ENCODE results near the gene TSPY10.
"Not testable (repeated sequence)": the region's sequence is repeated elsewhere in the genome, so short reads cannot be mapped to it uniquely, and the experiment has no call there.

Gene TSPY10, protein sequence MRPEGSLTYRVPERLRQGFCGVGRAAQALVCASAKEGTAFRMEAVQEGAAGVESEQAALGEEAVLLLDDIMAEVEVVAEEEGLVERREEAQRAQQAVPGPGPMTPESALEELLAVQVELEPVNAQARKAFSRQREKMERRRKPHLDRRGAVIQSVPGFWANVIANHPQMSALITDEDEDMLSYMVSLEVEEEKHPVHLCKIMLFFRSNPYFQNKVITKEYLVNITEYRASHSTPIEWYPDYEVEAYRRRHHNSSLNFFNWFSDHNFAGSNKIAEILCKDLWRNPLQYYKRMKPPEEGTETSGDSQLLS

DNA sequence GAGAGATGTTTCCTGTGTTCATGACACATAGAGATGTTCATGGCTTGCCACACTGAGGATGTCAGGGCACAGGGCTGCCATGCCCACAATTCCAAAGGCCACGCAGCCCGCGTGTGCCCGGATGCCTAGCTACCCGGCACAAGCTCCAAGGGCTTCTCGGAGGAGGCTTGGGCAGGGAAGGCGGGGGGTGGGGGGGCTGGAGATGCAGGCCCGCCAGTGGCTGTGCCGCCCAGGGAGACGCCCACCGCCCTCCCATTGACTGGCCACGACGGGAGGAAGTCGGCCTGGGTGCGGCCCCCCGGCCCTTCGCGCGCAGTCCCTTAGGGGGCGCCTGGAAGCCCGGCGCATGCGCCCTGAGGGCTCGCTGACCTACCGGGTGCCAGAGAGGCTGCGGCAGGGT, at the start of gene TSPY10:
Gene TSPY10, plus strand, starts transcription at position 301 of the 400 bp plus-strand sequence. Its CDS starts 46 bp downstream, at position 347.
- DNase-seq (ENCODE audit: low read depth in 2 of 2) = not testable (repeated sequence)

DNA sequence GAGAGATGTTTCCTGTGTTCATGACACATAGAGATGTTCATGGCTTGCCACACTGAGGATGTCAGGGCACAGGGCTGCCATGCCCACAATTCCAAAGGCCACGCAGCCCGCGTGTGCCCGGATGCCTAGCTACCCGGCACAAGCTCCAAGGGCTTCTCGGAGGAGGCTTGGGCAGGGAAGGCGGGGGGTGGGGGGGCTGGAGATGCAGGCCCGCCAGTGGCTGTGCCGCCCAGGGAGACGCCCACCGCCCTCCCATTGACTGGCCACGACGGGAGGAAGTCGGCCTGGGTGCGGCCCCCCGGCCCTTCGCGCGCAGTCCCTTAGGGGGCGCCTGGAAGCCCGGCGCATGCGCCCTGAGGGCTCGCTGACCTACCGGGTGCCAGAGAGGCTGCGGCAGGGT, 40.7 kb upstream of the TSPY10 start, which contains the start of gene TSPY9:
Gene TSPY9, plus strand, starts transcription at position 301 of the 400 bp plus-strand sequence. Its CDS starts 46 bp downstream, at position 347.
- not testable (repeated sequence) for DNase-seq (ENCODE audit: low read depth in 2 of 2)

- DNase-seq (ENCODE audit: low read depth in 2 of 2) = not testable (repeated sequence)
These were observed 23.3 kb upstream of the TSPY10 start for GRCh38 chrY:9504396-9504795.

- DNase-seq (ENCODE audit: low read depth in 2 of 2) = not testable (repeated sequence)
These were observed 11.4 kb upstream of the TSPY10 start for GRCh38 chrY:9516287-9516686.

All from stimulated activated CD4-positive, alpha-beta T cell treated with anti-CD3 and anti-CD28 coated beads, Interleukin-1b, Interleukin-23, amount 100 ng/mL, for 4 hours (primary cell).